HG02938 (cell line): ENCODE measurements around the gene ZDHHC23.

Experiments
- ATAC-seq: cut with Tn5 transposase; IDR thresholded peaks from one replicate; pipeline ENCODE4 v1.9.1; 2021; ENCODE audit warnings: mild to moderate bottlenecking, moderate library complexity; ENCODE audit not compliant: unreplicated experiment

ZDHHC23 gene

GRCh38 chr3:113985541-113985940 lies 37.7 kb downstream of the ZDHHC23 start:
- ATAC-seq: peak; percentile 87

- peak; percentile 93 for ATAC-seq
Observed at GRCh38 chr3:114005481-114005880, 57.7 kb downstream of the ZDHHC23 start.

GRCh38 chr3:114011059-114011797 lies 63.4 kb downstream of the ZDHHC23 start:
- peak; percentile 88 for ATAC-seq
